DMS153 treated with DMSO at 0.1 percent for 48 hours (cell line): ENCODE data around the gene ALCAM.

Experiments used
- DNase-seq: peaks from one replicate; lab custom pipeline; 2025; ENCODE audit not compliant: unreplicated experiment; lab: John Stamatoyannopoulos, UW

Gene ALCAM

GRCh38 chr3:105366326-105367062, at the start of gene ALCAM:
ALCAM (plus strand) TSS chr3:105366909.
- DNase-seq: peak; percentile 96

GRCh38 chr3:105317841-105318240, 48.9 kb upstream of the ALCAM start:
- no peak for DNase-seq

- DNase-seq: no peak
Observed at GRCh38 chr3:105322570-105323273, 44.0 kb upstream of the ALCAM start.

GRCh38 chr3:105323274-105323599, 43.5 kb upstream of the ALCAM start:
- DNase-seq: no peak

- no peak for DNase-seq
Observed at GRCh38 chr3:105324951-105325350, 41.8 kb upstream of the ALCAM start.

GRCh38 chr3:105327662-105328337, 38.9 kb upstream of the ALCAM start:
- DNase-seq: no peak

- no peak for DNase-seq
Observed at GRCh38 chr3:105328338-105328730, 38.4 kb upstream of the ALCAM start.

- DNase-seq: no peak
Observed at GRCh38 chr3:105332961-105333360, 33.7 kb upstream of the ALCAM start.

- no peak for DNase-seq
Observed at GRCh38 chr3:105334138-105334882, 32.4 kb upstream of the ALCAM start.

- DNase-seq: no peak
Observed at GRCh38 chr3:105339946-105340345, 26.8 kb upstream of the ALCAM start.

- no peak for DNase-seq
Observed at GRCh38 chr3:105343991-105344390, 22.7 kb upstream of the ALCAM start.

GRCh38 chr3:105345156-105345555, 21.6 kb upstream of the ALCAM start:
- no peak for DNase-seq

- DNase-seq: no peak
Observed at GRCh38 chr3:105347625-105348302, 18.9 kb upstream of the ALCAM start.

- no peak for DNase-seq
Observed at GRCh38 chr3:105348307-105348706, 18.4 kb upstream of the ALCAM start.

- DNase-seq: no peak
Observed at GRCh38 chr3:105349684-105350387, 16.9 kb upstream of the ALCAM start.

GRCh38 chr3:105351821-105352220, 14.9 kb upstream of the ALCAM start:
- DNase-seq: no peak

GRCh38 chr3:105352976-105353375, 13.7 kb upstream of the ALCAM start:
- no peak for DNase-seq

GRCh38 chr3:105353485-105354161, 13.1 kb upstream of the ALCAM start:
- no peak for DNase-seq

- no peak for DNase-seq
Observed at GRCh38 chr3:105354429-105354828, 12.3 kb upstream of the ALCAM start.
